Activated CD4-positive, alpha-beta T cell treated with anti-CD3 and anti-CD28 coated beads for 24 hours (primary cell): ENCODE measurements around the gene ARRDC2.

Experiments
- DNase-seq, 2 donors: peaks; one replicate each; pipeline ENCODE4 v3.0.0-alpha.2; 2020; ENCODE audit warnings: low read depth in 2 of 2

Gene ARRDC2

GRCh38 chr19:18058208-18059009, 50.4 kb downstream of the ARRDC2 start:
- DNase-seq: peak; percentile 66 to 68

DNA sequence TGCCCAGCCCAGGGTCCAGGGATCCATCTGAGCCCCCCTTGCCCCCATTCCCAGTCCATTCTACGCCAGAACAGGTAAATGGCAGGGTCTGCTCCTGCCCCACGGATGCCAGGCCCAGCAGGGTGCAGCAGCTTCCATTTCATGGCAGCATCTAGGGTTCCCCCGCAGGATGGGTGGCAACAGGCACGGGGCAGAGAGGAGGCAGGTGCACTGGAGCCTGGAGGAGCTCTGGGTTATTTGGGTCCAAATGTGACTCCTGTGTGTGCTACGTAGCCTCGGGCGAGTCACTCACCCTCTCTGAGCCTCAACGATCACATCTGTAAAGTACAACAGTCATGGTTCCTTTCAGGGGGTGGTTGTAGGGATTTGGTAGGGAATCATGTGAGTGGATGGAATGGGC, 51.3 kb downstream of the ARRDC2 start:
- no peak for DNase-seq

GRCh38 chr19:18059902-18060301, 51.9 kb downstream of the ARRDC2 start:
- no peak for DNase-seq

- no peak for DNase-seq
Measured at GRCh38 chr19:18060472-18060871, 52.5 kb downstream of the ARRDC2 start.

- DNase-seq: no peak
Measured at GRCh38 chr19:18062028-18062427, 54.1 kb downstream of the ARRDC2 start.

DNA sequence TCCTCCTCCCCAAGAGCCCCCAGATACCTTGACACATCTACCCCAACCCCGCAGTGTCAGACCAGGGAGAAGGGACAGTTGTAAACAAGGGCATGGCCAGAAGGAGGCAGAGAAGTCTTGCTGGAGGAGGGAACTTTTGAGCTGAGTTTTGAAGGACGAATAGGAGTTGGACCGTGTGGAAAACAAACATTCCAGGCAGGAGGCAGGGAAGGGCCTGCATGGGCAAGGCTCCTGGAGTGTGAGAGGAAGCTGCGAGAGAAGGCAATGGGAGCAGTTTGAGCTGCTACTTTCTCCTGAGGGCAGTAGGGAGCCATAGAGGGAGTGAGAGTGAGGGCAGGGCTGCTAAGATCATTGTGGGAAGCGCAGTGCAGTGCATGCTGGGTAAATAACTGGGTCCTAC, 55.5 kb downstream of the ARRDC2 start:
- no peak for DNase-seq
